HG02678 (cell line): ENCODE data around the gene JAG1.
"Not testable (repeated sequence)": the region's sequence is repeated elsewhere in the genome, so short reads cannot be mapped to it uniquely, and the experiment has no call there.

Source experiments
- ATAC-seq: cut with Tn5 transposase; IDR thresholded peaks from one replicate; pipeline ENCODE4 v1.9.1; 2021; ENCODE audit warnings: mild to moderate bottlenecking, moderate library complexity; ENCODE audit not compliant: unreplicated experiment

JAG1 gene

GRCh38 chr20:10590446-10590845, 83.4 kb downstream of the JAG1 start:
- ATAC-seq: not testable (repeated sequence)
